ENCODE measurements around the gene PML.
"Not testable (repeated sequence)": the region's sequence is repeated elsewhere in the genome, so short reads cannot be mapped to it uniquely, and the experiment has no call there.

PML gene

DNA sequence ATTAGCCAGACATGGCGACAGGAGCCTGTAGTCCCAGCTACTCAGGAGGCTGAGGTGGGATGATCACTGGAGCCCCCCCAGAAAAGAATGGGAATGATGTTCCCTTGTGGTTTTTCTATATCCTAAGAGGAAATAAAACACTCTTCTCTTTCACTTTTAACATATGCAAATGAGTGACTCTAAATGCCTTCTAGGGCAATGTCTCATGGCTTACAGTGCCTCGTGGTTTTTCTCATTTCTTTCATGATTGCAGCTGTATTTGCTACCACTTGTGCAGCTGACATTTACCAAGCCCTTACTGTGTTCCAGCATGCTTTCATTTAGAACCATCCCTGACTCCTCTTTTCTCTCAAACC lies 28.8 kb upstream of the PML start:
- TF ChIP-seq Cebpa-rat (IDR thresholded peaks at IDR 0.05): no peak
- Histone ChIP-seq H3K36me3 (no peaks in the 10 kb centered on the region), H3K9ac (0 out of 22 replicates have a peak overlapping the region, but pooled peaks of 1 of the 11 experiments have one; percentile 41), H3K4me1 (peaks cover 22 to 35% (median 30%) of the 10 kb centered on the region in 10 experiments), H3K27me3 (no peaks in the 10 kb centered on the region), H3K27ac (peak overlapping the region in 3 of 11 experiments; percentile 39 to 51 (median 43); a peak in 1 of 22 replicates), H3K4me3 (no peak overlapping the region), H3K9me3 (replicated peaks in 1 of 11) (no peaks in the 10 kb centered on the region), H3K4me2 (peak overlapping the region; percentile 72 to 94 (median 82)), H4K20me1 (no peaks in the 10 kb centered on the region; a peak in 1 of 22 replicates)

DNA sequence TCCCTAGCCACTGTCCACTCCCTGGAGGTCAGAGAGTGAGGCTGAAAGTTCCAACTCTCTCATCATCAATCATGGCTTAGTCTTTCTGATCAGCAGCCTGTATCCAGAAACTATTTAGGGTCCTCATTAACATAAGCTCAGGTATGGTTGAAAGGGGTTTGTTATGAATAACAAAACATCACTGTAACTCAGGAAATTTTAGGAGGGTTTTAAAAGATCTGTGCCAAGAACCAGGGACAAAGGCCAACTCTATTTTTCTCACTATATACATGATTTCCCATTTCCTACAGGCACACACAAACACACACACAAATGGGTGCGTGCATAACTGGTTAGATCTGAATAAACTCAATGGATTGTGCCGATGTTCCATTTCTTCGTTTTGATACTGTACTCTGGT lies 26.1 kb upstream of the PML start:
- H3K27me3 ChIP-seq: peaks cover 0 to 5% (median 2%) of the 10 kb centered on the region in 11 experiments; a peak in 9 of 22 replicates
- H4K20me1 ChIP-seq: peaks cover 0 to 4% (median 0%) of the 10 kb centered on the region in 11 experiments; a peak in 5 of 22 replicates
- H3K4me1 ChIP-seq: peaks cover 22 to 39% (median 31%) of the 10 kb centered on the region in 10 experiments
- no peak overlapping the region for H3K4me2 ChIP-seq
- no peaks in the 10 kb centered on the region for H3K36me3 ChIP-seq
- TF ChIP-seq Cebpa-rat (IDR thresholded peaks at IDR 0.05): no peak
- H3K27ac ChIP-seq: no peak overlapping the region
- no peak overlapping the region for H3K9ac ChIP-seq
- 0 out of 22 replicates have a peak, but pooled peaks cover 0 to under 1% (median 0%) of the 10 kb centered on the region in 11 experiments for H3K9me3 ChIP-seq (replicated peaks in 1 of 11)
- no peak overlapping the region for H3K4me3 ChIP-seq

DNA sequence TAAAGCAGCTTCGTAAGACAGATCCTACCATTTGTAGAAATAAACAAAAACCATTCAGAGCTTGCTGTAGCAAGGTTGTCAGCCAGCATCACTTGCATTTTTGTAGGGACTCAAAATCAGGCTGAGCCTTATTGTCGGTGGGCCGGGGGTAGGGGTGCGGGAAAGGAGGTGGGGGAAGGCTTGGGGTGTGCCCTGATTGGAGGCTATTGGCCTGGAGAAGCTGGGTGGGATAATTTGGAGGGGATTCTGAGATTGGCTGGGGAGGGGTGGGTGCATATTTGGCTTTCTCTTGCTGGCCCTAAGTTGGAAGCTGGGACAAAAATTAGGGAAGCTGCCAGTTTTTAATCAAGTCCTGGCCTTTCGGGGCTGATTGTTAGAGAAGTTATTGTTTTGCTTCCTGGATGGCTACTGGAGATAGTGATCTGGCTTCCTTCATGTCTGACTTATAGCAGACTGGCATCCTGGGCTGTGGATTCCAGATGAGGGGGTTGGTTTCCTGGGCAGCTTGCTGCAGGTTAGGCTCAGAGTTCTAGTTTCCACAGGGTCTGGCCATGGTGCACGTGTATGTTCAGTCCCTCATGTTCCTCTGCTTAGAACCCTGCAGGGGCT lies 25.3 kb upstream of the PML start:
- Histone ChIP-seq H3K36me3 (no peaks in the 10 kb centered on the region), H3K4me3 (no peak overlapping the region), H3K9me3 (replicated peaks in 1 of 11) (peaks cover 0 to 8% (median 6%) of the 10 kb centered on the region in 11 experiments; a peak in 14 of 22 replicates), H3K4me1 (peaks cover 22 to 36% (median 30%) of the 10 kb centered on the region in 10 experiments), H3K4me2 (no peak overlapping the region), H3K9ac (no peak overlapping the region), H4K20me1 (peaks cover 0 to 9% (median 0%) of the 10 kb centered on the region in 11 experiments; a peak in 5 of 22 replicates), H3K27me3 (peaks cover under 1 to 13% (median 8%) of the 10 kb centered on the region in 11 experiments; a peak in 21 of 22 replicates), H3K27ac (no peak overlapping the region)
- no peak for TF ChIP-seq Cebpa-rat (IDR thresholded peaks at IDR 0.05)

DNA sequence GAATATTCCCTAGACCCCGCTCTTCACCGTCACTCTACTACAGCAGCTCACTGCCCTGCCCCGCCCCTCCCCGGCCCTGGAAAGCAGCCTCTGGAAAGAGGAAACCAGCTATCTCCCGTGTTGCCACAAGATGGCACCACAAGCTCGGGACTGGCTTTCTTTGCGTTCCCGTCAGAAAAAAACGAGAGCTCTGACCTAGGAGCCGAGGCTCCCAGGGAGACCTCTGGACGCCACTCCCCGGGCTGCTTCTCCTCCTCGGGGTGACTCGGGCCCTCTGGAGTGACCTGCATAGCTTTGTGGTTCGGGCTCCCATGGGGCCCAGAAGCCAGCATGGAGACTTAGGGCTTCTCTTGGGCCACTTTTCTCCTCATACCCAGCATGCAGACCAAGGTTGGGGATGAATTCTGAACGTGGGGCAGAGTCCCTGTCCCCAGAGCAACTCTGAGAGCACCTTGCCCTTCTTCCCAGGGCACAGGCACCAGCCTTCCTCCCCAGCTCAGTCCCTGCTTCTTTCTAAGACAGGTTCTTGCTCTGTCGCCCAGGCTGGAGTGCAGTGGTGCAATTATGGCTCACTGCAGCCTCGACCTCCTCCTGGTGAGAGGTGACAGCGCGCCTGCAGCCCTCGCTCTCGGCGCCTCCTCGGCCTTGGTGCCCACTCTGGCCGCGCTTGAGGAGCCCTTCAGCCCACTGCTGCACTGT lies 21.4 kb upstream of the PML start:
- Histone ChIP-seq H3K27ac (no peak overlapping the region), H3K9ac (no peak overlapping the region)

DNA sequence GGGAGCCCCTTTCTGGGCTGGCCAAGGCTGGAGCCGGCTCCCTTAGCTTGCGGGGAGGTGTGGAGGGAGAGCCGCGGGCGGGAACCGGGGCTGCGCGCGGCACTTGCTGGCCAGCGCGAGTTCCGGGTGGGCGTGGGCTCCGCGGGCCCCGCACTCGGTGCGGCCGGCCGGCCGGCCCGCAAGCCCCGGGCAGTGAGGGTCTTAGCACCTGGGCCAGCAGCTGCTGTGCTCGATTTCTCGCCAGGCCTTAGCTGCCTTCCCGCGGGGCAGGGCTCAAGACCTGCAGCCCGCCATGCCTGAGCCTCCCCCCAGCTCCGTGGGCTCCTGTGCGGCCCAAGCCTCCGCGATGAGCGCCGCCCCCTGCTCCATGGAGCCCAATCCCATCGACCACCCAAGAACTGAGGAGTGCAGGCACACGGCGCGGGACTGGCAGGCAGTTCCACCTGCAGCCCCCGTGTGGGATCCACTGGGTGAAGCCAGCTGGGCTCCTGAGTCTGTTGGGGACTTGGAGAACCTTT lies 20.8 kb upstream of the PML start:
- H3K36me3 ChIP-seq, H3K4me3 ChIP-seq, H3K27ac ChIP-seq, H3K9ac ChIP-seq: not testable (repeated sequence)
- H4K20me1 ChIP-seq: peaks cover 0 to 12% (median 0%) of the 10 kb centered on the region in 11 experiments; a peak in 8 of 22 replicates
- H3K4me1 ChIP-seq: peaks cover 17 to 29% (median 21%) of the 10 kb centered on the region in 10 experiments
- peaks cover 0 to 11% (median 9%) of the 10 kb centered on the region in 11 experiments; a peak in 14 of 22 replicates for H3K9me3 ChIP-seq (replicated peaks in 1 of 11)
- peak overlapping the region in 1 of 11 experiments; percentile 36; a peak in 2 of 22 replicates for H3K4me2 ChIP-seq
- H3K27me3 ChIP-seq: peaks cover 42 to 56% (median 51%) of the 10 kb centered on the region in 11 experiments

More for the DNA sequence above, 21.4 kb upstream of the PML start:
- Histone ChIP-seq H4K20me1 (peaks cover 0 to 12% (median 0%) of the 10 kb centered on the region in 11 experiments; a peak in 8 of 22 replicates), H3K4me2 (peak overlapping the region; percentile 6 to 88 (median 51); a peak in 18 of 22 replicates), H3K4me3 (no peak overlapping the region; a peak in 1 of 20 replicates), H3K36me3 (no peaks in the 10 kb centered on the region), H3K27me3 (peaks cover 37 to 50% (median 45%) of the 10 kb centered on the region in 11 experiments), H3K9me3 (replicated peaks in 1 of 11) (peaks cover 0 to 11% (median 9%) of the 10 kb centered on the region in 11 experiments; a peak in 14 of 22 replicates), H3K4me1 (peaks cover 17 to 29% (median 21%) of the 10 kb centered on the region in 10 experiments)
- TF ChIP-seq Cebpa-rat (IDR thresholded peaks at IDR 0.05): no peak

DNA sequence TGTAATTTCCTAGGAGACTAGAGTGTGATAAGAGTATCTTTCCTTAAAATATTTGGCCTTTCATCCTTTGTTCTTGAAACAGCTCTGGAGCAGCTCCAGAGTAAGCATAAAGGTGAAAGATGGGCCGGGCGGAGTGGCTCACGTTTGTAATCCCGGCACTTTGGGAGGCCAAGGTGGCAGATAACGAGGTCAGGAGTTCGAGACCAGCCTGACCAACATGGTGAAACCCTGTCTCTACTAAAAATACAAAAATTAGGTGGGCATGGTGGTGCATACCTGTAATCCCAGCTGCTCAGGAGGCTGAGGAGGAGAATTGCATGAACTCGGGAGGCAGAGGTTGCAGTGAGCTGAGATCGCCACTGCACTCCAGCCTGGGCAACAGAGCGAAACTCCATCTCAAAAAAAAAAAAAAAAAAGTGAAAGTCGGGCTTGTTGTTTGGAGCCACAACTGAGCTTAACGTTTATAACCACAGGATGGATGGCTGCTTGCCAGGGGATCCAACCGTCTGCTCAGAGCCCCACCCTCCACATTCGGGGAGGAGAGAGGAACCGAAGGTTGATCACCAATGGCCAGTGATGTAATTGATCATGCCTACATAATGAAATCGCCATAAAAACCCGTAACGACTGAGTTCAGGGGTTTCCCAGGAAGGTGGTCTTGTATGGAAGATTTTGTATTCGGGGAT lies 18.9 kb upstream of the PML start:
- H3K36me3 ChIP-seq, H3K9ac ChIP-seq, H3K27ac ChIP-seq: not testable (repeated sequence)
- peak overlapping the region; percentile 38 to 81 (median 68) for H3K4me2 ChIP-seq
- peak overlapping the region in 1 of 10 experiments; percentile 6; a peak in 2 of 20 replicates for H3K4me3 ChIP-seq
- peaks cover 17 to 31% (median 22%) of the 10 kb centered on the region in 10 experiments for H3K4me1 ChIP-seq
- peaks cover 0 to 11% (median 9%) of the 10 kb centered on the region in 11 experiments; a peak in 14 of 22 replicates for H3K9me3 ChIP-seq (replicated peaks in 1 of 11)
- H4K20me1 ChIP-seq: peaks cover 0 to 12% (median 0%) of the 10 kb centered on the region in 11 experiments; a peak in 10 of 22 replicates
- H3K27me3 ChIP-seq: peaks cover 51 to 75% (median 69%) of the 10 kb centered on the region in 11 experiments

DNA sequence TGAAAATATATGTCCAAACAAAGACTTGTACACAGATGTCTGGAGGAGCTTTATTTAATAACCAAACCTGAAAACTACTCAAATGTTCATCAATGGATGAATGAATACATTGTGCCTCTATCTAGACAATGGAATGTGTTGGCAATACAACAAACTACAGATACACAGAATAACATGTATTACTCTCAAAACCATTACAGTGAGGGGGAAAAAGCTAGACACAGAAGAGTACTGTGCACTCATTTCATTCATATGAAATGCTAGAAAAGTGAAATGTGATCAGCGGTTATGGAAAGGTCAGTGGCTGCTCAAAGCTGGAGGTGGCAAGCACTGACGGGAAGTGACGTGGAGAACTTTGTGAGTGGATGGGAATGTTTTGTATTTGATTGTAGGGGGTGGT lies 15.6 kb upstream of the PML start:
- no peak overlapping the region for H3K4me2 ChIP-seq
- TF ChIP-seq Cebpa-rat (IDR thresholded peaks at IDR 0.05): no peak
- H3K36me3 ChIP-seq: no peaks in the 10 kb centered on the region
- peaks cover 0 to 7% (median 6%) of the 10 kb centered on the region in 11 experiments; a peak in 14 of 22 replicates for H3K9me3 ChIP-seq (replicated peaks in 1 of 11)
- no peak overlapping the region for H3K27ac ChIP-seq
- peaks cover 44 to 57% (median 55%) of the 10 kb centered on the region in 10 experiments for H3K4me1 ChIP-seq
- peaks cover 45 to 87% (median 77%) of the 10 kb centered on the region in 11 experiments for H3K27me3 ChIP-seq
- peaks cover 0 to 36% (median 22%) of the 10 kb centered on the region in 11 experiments; a peak in 18 of 22 replicates for H4K20me1 ChIP-seq
- H3K9ac ChIP-seq: no peak overlapping the region
- H3K4me3 ChIP-seq: no peak overlapping the region

DNA sequence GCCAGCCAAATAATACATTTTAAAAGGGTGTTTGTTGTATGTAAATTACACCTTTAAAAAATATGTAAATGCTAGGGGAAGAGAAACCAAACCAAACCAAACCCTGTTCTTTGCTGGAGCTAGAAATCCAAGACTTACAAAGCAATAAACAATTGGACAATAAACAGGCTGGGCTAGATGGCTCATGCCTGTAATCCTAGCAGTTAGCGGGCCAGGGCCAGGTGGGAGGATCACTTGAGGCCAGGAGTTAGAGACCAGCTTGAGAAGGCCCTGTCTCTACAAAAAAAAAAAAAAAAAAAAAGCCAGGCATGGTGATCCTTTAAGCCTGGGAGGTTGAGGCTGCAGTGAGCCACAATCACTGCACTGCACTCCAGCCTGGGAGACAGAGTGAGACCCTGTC lies 14.9 kb upstream of the PML start:
- H3K9ac ChIP-seq: no peak overlapping the region
- H3K4me3 ChIP-seq: no peak overlapping the region
- no peaks in the 10 kb centered on the region for H3K36me3 ChIP-seq
- H3K27ac ChIP-seq: no peak overlapping the region
- no peak for TF ChIP-seq Cebpa-rat (IDR thresholded peaks at IDR 0.05)
- no peak overlapping the region for H3K4me2 ChIP-seq
- H3K4me1 ChIP-seq: peaks cover 49 to 61% (median 59%) of the 10 kb centered on the region in 10 experiments
- H3K9me3 ChIP-seq (replicated peaks in 1 of 11): no peaks in the 10 kb centered on the region
- H4K20me1 ChIP-seq: peaks cover 0 to 44% (median 29%) of the 10 kb centered on the region in 11 experiments; a peak in 18 of 22 replicates
- H3K27me3 ChIP-seq: peaks cover 40 to 86% (median 70%) of the 10 kb centered on the region in 11 experiments
